Omental fat pad (tissue), 4 donors: Measurements from ENCODE around the gene NOXRED1. TPM values are rescaled to one million over a fixed set of nuclear protein-coding genes. Genes with fewer than 3 reads are reported as not detected.

Experiments used
- ATAC-seq: fragments of 150-250 bp; one replicate; pipeline ENCODE4 v1.9.1; 2016; ENCODE audit warnings: mild to moderate bottlenecking, moderate library complexity; ENCODE audit not compliant: low FRiP score
- DNase-seq: peaks from one replicate; pipeline ENCODE4 v3.0.0-alpha.2; 2019; ENCODE audit warnings: low spot score
- CTCF ChIP-seq, 3 donors: fragments of 450-650 bp; IDR thresholded peaks; one replicate each; pipeline ENCODE4 v1.5.1; 2016 to 2017; ENCODE audit warnings: antibody characterized with exemption in 3 of 3, mild to moderate bottlenecking in 3 of 3, moderate library complexity in 2 of 3
- total RNA-seq, 4 donors: library from RNA; depleted of rRNA; stranded (reverse); fragments of >200 nt; gene quantifications; one replicate each; pipeline ENCODE4 v1.1.0, GENCODE V29; 2016

The NOXRED1 gene
- under 1 TPM in 2 of 4 donors, not detected in 2; 0.28 to 0.47 TPM for total RNA-seq

GRCh38 chr14:77423423-77423822, at the start of gene NOXRED1:
Gene NOXRED1 (minus strand): TSS chr14:77423523. CDS start chr14:77422889, 634 bp downstream.
- no peak for ATAC-seq
- TF ChIP-seq CTCF (IDR thresholded peaks at IDR 0.05), result no peak
- no peak for DNase-seq

GRCh38 chr14:77470224-77470870, 47.0 kb upstream of the NOXRED1 start:
- DNase-seq, result no peak
- TF ChIP-seq CTCF (IDR thresholded peaks at IDR 0.05), result no peak
- no peak for ATAC-seq

- no peak for TF ChIP-seq CTCF (IDR thresholded peaks at IDR 0.05)
- DNase-seq (no peak), ATAC-seq (no peak)
These were observed 46.2 kb upstream of the NOXRED1 start for GRCh38 chr14:77469539-77469938.

- no peak for DNase-seq
These were observed 45.8 kb upstream of the NOXRED1 start for GRCh38 chr14:77469067-77469505.

GRCh38 chr14:77467801-77468200, 44.5 kb upstream of the NOXRED1 start:
- no peak for TF ChIP-seq CTCF (IDR thresholded peaks at IDR 0.05)
- ATAC-seq (no peak), DNase-seq (no peak)

More at GRCh38 chr14:77469067-77469505, 45.8 kb upstream of the NOXRED1 start:
- no peak for ATAC-seq
- TF ChIP-seq CTCF (IDR thresholded peaks at IDR 0.05), result no peak

- ATAC-seq (no peak), DNase-seq (peak; percentile 83)
- TF ChIP-seq CTCF (IDR thresholded peaks at IDR 0.05), result no peak
These were observed 35.9 kb upstream of the NOXRED1 start for GRCh38 chr14:77459072-77459723.
